Stimulated activated CD4-positive, alpha-beta T cell treated with anti-CD3 and anti-CD28 coated beads, Interleukin-15, amount 100 ng/mL, for 48 hours (primary cell): ENCODE data around the gene UNC119.

Experiments used
- DNase-seq, 2 donors: peaks; one replicate each; pipeline ENCODE4 v3.0.0-alpha.2; 2020; ENCODE audit warnings: low read depth in 2 of 2

The UNC119 gene

DNA sequence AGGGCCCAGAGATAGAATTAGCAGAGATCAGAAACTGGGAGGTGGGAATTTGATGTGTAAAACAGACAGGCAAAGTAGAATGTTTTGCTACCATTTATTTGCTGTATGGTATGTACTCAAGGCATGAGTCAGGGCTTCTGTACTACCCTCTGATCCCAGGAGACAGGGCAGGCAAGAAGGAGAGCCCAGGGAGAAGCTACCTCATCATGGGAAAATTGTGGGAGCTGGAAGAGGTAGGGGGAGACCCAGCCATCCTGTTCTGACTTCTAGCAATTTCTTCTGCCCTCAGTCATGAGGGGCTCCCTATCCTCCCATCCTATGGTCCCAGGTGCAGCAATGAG, 20.6 kb upstream of the UNC119 start:
- DNase-seq, result no peak

DNA sequence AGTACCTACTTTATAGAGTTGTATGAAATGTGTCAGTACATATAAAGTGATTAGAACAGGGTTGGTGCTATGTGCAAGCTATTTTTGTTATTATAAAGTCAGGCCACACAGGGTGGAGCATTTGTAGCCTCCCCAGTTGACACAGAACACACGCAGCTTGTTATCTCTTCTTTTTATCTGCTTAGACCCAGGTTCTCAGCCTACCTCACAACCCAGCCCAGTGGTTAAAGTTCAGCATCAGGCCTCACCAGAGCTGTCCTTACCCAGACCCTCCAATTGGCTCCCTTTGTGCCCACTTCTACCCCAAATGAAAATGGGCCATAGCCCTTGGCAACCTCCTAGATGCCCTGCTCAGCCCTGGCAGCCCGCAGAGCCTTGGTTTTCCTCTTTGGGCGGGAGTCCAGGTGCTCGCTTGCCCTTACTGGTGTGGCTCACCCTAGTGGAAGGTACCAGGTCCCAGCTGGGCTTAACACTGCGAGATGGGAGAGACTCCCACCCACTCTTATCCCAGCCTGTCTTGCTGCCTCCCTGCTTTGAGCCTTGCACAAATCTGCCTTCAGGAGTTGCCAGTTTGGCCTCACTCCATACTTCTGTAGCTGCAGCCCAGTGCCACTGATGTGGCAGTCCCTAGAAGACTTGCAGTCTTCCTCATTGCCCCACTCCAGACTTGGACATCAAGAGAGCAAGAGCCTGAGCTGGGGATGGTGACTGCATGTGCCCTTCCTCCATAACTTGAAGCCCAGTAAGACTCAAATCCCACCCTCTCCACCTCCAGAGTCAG, 20.0 kb upstream of the UNC119 start:
- DNase-seq, result no peak

DNA sequence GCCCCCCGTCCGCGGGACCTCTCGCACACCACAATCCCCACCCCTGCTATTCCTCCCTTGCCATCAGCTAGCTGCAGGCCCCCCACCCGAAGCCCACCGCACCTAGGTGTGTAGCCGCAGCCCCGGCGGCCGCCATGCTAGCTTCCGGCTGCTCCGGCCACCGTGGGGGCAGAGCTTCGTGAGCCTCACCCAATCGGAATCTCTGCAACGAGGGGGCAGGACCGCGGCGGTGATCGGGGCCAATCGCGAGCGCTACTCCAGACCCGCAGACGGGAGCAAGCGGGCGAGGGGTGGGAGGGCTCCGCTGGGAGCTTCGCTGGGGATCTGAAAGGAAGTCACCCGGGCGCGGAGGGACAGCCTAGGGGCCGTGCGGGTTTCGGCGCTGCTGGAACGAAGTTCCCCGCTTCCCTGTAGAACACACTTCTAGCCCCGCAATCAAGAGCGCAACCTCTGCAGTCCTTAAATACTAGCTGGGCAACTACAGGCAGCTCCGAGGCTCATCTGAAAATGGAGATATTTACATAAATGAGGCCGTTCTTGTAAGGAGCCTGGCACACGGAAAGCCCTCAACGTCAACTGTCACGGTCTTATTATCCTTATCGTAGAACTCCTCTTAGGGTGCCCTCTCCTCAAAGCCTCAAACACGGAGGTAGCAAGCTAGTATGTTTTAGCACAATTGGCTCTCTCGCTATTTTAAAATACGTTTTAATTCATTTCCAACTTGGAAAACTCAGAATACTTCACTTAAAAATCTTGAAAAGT, 19.1 kb upstream of the UNC119 start, which contains the start of gene PIGS:
Gene PIGS, minus strand, starts transcription at position 164 of the 762 bp plus-strand sequence. Its CDS starts 28 bp downstream, at position 136.
- peak; percentile 90 to 91 for DNase-seq

DNA sequence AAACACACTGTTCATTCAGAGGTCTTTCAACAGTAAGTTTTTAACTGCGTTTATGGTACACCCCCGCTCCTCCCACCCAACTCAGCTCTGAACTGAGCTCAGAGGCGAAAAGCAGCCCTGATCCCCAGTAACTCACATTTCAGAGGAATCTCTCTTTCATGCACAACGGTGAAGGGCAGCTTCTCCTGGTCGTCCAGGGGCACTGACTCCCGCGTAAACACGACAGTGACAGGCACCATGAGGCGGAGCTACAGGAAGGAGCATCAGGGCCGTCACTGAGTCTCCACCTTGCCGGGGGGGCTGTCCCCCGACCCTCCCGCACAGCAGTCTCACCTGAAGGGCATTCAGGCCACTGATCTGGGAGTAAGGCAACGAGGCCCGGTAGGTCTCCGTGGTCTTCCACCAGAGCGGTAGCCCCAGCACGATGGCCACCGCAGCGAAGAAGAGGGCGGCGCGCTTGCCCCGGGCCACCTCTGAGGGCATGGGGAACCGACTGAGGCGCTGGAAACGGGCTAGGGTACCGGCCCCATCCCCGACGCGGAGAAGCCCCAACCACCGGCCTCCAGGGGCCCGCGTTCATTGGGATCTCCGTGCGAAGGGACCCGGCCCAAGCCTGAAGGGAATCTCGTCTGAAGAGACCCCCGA, 18.4 kb upstream of the UNC119 start:
- DNase-seq, result no peak

DNA sequence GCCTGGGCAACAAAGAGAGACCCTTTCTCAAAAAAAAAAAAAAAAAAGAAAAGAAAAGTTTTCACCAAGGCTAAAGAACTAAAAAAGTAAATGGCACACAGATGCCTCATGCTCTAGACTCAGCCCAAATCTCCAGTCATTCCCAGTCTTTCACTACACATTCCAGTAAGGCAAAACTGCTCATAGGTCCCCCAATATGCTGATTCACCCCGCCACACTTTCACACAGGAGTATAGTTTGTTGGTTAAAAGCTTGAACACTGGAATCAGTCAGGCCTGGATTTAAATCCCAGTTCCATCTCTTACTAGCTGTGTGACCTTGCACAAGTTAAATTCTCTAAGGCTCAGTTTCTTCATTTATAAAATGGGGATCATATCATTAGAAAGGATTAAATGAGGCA, 17.0 kb upstream of the UNC119 start:
- no peak for DNase-seq

DNA sequence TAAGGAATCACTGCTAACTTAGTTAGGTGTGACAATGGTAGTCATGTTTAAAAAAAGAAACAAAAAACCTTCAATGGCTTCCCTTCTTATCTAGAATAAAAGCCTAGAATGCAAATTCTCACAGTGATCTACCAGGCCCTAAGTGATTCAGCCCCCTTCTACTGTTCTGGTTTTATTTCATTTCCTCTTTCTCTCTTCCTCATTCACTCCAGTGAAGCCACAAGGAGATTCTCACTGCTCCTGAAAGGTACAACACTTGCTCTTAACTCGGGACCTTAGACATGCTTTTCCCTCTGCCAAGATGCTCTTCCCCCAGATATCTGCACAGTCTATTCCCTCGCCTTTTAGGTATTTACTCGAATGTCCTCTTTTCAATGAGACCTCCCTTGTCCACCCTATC, 15.2 kb upstream of the UNC119 start:
- DNase-seq, result no peak

DNA sequence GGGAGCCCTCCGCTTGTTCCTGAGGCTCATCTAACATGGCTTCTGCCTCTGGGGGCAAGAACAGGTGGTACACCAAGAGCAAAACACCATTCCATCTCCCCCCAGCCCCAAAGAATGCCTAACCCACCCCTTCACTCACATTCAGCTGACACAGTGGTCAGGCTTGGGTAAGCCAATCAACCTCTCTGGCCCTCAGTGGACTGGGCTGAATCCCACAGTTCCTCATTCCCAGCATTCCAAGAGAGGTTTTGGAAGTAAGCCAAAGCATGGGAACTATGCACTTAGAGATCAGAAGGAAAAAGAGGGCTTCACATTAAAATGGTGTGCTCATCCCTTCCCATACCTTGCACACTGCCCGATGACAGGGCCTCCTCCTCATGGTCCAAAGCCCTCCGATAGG, 11.1 kb upstream of the UNC119 start:
- DNase-seq, result no peak

DNA sequence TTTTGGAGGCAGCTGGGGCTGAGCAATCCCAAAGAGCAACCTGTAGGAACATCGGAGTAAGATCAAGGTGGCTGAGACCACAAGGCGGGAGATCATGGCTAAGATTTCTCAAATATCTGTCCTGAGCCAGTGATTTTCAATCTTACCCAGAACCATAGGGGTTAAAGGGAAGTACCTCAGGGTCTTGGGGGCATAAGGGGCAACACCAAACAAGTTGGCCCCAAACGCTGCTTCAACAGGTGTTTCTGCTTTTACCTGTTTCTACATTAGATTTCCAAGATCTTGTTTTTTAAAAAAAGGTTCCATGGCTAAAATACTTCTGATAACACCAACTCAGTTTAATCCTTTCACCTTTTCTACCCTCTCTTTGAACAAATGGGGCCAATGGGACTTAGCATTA, 2.6 kb upstream of the UNC119 start:
- no peak for DNase-seq

DNA sequence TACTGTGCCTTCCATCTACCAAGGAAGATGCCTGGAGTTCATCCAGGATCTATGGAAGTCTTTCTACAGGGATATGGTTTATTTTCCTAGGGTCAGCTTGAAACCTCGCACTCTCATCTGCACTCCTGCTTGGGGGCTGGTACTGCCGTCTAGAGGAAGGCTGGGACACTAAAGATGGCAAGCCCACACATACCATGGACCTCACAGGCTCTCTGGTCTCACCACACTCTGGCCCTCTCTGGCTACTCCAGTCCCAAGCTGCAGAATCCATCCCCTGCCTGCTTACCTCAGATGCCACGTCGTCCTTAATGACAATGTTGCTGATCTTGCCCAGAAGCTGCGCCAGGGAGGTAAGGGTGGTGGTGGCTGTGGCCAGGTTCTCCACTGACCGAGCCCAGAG, 2.1 kb upstream of the UNC119 start:
- no peak for DNase-seq

DNA sequence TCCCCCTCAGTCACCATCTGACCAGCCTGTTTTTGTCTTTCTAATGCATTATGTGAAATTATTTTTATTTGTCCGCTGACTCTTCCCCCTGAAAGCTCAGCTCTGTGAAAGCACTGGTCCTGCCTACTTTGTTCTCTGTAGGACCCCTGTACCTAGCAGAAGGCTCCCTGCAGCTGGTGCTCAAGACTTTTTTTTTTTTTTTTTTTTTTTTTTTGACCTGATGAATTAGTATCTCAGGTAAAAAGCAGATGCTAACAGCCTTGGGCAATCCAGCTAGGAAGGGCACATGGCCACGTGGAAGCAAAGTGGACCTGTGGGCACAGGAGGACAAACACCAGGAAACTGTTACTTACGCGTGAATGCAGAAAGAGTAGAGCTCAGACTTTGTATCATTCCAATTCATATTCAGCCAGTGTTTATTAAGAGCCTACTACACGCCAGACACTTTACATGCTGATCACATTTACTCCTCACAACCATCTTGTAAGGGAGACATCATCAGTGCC, 629 bp upstream of the UNC119 start:
- DNase-seq, result no peak

DNA sequence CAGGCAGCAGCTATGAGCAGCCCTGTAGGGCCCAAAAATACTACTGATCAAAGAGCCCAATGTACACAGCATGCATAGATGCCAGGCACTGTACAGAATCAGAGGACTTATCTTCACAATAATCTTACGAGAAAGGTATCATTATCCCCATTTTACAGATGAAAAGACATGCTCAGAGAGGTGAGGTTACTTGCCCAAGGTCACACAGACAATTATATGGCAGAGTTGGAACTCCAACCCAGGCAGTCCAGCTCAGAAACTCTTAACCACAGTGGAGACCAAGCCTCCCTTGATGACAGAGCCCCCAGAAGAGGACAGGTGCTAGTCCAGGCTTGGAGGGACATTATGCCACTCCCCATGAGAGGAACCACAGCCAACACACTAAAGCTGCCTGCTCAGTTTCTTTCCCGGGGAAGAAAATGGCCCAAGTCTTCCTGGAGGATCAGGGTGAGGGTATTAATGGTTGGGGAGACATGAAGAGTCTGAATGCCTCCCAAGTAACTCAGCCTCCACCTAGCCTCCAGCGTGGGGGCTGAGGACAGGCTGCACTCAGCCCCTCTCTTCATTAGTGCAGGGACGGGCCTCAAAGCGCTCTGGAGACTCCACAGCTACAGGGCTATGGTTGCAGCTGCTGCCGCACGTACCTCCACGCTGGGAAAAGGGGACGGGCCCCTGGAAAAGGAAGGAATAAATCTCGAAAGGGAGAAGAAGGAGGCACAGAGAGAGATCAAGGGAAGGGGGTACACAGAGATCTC, 826 bp downstream of the UNC119 start:
- no peak for DNase-seq

DNA sequence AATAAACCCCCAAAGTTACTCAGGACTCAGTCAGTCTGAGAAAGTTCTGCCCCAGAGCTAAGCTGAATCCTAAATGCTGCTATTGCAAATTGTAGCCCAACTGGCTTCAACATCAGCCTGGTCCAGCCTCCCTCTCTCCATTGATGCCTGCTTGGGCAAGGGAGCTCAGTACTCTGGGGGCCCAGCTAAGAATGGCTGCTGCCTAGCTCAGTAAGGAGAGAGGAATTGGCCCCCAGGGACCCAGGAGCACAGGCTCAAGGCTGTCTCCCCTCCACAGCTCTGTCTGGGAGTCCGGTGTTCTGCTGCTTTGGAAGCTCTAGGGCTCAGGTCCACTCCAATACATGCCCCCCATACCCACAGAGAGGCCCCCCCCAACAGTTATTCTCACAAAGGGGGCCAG, 1.6 kb downstream of the UNC119 start:
- DNase-seq, result no peak

DNA sequence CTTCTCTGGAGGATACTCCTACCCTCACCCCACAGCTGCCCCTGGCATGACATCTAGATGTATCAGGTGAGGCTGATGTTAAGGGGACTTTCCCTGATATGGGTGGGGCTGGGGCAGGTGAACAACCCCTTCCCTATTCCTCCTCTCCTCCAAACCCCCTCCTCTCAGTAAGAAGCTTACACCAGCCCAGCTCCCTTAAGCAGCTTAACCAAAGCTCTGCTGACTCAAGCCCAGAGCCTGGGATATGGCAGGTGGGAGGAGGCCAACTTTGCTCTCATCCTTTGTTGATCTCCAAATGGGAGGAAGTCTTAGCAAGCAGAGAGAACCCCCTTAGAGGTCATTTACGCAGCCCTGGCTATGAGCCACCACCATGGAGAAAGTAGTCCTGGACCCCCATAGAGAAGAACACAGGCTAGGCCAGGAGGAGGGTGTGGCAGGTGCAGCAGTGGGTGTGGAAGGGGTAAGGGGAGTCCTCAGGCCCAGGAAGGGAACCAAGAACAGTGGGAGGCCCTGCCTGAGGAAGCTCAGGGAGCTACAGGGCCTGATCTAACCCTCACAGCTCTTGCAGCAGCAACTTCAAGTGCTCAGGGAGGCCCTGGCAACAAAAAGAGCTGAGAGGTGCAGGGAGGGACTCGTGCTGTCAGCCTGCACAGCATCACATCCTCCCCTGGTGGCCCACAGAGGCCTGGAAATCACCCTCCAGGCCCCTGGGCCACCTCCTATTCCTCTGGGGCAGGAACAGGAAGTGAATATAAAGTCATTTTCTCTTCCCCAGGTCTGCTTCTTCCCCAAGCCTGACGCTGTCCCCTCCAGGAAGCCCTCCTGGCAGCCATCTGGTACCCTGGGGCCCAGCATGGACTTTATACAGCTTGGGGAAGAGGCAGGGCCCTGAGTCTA, 2.9 kb downstream of the UNC119 start:
- DNase-seq, result peak; percentile 36 to 37

DNA sequence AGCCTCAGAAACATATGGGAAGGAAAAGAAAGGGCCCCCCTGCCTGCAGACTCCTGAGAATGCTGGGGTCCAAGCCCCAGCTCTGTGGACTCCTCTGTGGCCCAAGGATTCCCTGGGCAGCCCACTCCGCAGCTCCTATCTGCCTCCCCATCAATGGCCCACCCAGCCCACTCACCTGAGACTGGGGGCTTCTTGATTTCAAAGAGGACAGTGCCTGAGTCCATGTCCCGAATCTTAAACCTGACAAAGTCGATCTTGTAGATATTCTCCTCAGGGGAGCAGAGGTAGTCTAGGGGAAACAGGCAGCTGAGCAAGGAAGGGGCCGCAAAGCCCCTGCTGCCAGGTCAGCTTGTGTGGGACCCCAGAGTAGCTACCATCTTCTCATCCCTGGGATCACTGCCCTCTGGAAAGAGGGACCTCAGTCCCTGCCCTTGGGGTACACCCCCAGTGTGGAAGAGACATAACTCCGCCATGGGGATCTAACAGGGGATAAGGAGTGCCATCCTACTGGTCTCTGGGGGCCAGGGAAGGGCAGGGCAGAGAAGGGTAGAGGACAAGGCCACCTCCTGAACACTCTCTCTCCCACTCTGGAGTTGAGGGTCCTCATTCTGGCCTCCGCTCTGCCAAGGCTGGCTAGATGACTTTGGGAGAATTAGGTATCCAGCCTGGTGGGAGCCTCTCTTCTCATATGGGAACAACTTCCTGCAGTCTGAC, 3.9 kb downstream of the UNC119 start:
- no peak for DNase-seq

DNA sequence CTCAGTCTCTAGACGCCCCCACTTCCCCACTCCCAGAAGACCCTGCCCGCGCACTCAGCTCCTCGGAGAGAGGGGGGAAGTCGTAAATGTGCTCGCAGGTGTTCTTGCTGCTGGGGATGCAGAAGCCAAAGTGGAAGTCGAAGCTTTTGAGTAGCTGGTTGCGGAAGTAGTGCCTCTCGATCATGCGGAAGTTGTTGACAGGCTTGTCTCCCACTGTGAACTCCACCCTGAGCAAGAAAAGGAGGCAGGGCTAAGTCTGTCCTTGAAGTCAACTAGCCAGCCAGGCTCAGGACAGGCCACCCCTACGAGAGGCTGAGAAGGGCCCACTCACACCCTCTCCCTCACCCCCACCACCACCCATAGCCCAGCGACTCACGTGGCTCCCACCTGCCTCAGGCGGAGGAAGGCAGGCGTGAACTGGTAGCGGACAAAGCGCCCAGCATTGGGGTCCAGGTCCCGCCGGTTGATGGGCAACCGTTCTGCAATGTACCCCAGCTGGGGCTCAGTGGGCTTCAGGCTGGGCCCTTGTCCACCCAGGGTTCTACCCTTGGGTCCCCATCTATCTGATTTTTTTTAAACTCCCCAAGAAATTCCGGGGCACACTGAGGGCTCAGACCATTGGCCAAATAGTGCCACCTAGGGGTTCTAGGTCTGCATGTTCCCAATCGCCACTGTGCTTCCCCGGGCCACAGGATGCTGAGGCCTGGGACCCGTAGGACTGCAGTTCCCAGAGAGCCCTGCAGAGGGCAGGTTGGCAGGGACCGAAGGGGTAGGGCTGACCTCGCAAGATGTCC, 4.6 kb downstream of the UNC119 start:
- DNase-seq, result peak; percentile 60 to 64

DNA sequence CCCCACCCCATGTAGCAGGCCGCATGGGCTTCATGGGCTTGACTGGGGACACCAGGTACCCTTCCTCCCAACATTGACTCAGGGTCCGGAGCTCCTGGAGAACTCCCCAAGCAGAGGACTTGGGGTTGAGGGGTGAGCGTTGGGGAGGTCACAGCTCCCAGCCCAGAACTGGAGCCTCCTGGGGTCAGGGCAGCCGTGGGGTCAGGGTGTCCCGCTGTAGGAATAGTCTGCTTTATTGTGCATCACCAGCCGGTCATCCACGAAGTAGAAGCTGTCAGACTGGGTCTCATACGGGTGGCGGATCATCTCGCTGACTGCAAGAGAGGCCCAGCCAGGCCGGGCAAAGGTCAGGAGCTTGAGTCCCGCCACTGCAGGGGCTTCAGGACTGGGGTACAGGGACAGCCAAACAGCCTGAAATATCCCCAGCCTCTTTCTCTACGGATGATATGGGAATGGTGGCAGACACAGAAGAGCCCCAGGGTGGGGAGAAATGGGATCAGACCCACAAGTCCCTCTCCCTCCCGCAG, 5.3 kb downstream of the UNC119 start:
- DNase-seq, result no peak

DNA sequence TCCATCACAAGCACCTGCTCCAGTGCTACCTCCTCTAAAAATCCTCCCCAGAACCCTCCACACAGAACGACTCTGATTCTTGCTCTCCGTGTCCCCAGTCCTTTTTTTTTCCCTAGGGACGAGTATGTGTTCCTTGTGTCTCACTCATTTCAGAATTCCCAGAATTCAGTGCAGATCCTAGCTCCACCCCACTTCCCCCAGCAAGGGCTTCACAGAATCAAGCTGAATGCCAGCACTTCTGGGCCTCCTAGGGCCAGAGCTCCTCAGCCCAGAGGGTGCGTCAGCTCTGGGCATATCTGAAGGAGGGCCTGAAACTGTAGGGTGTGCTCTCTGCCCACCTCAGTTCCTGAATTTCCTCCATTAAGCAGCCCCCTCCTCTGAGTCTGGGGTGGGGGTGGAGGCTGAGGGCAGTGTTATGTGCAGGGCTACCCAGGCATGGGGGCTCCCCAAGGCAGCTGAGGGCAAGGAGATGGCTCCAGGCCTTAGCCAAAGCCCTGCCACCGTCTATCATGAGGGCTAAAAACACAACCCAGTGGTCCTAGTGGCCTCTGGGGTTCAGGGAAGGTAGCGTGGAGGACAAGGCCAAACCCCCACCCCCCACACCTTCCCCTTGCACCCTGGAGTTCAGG, 6.5 kb downstream of the UNC119 start:
- no peak for DNase-seq

DNA sequence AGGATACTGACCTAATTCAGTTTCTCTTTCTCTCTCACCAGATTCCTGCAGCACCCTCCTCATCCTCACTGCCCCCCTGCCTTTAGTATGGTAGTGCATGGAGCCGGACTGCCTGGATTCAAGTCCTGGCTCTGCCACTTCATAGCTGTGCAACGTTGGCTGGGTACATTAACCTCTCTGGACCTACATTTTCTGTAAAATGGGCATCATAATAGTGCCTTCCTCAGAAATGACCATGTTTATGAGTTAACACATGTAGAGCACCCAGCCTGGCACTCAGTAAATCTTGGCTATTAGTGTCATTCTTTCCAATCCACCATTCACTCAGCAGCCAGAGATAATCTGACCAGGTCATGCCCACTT, 7.3 kb downstream of the UNC119 start:
- DNase-seq, result no peak
